C4-2B (cell line): Measurements from ENCODE around the gene LEF1.

ENCODE experiments used
- H3K27ac ChIP-seq: fragments of 450-650 bp; 2 replicates; pipeline ENCODE4 v1.5.1; 2017
- ZFX ChIP-seq: fragments of 450-650 bp; IDR thresholded peaks from 2 replicates; pipeline ENCODE4 v1.6.1; 2017
- TF ChIP-seq, protein P1 (sequence below): fragments of 450-650 bp; conservative IDR thresholded peaks from 2 replicates; pipeline ENCODE4 v1.5.1; 2017; ENCODE audit warnings: mild to moderate bottlenecking

The LEF1 gene

DNA sequence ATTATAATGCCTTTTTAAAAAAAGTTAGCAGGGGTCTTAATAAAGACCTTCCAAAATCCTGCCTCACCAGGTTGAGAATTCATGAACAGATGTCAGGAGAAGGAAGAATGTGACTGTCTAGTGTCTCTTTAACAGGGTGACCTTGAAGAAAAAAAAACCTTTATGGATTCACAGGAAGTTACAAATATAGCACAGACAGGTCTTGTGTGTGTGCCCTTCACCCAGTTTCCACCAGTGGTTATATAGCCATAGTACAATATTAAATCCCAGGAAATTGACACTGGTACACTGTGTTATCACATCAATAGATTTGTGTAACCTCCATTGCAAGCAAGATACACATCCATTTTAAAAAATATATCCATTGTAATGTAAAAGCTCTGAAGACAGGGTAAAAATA lies 135.4 kb downstream of the LEF1 start:
- no peak for TF ChIP-seq ZFX
- TF ChIP-seq, protein P1, sequence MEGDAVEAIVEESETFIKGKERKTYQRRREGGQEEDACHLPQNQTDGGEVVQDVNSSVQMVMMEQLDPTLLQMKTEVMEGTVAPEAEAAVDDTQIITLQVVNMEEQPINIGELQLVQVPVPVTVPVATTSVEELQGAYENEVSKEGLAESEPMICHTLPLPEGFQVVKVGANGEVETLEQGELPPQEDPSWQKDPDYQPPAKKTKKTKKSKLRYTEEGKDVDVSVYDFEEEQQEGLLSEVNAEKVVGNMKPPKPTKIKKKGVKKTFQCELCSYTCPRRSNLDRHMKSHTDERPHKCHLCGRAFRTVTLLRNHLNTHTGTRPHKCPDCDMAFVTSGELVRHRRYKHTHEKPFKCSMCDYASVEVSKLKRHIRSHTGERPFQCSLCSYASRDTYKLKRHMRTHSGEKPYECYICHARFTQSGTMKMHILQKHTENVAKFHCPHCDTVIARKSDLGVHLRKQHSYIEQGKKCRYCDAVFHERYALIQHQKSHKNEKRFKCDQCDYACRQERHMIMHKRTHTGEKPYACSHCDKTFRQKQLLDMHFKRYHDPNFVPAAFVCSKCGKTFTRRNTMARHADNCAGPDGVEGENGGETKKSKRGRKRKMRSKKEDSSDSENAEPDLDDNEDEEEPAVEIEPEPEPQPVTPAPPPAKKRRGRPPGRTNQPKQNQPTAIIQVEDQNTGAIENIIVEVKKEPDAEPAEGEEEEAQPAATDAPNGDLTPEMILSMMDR, result no peak
- H3K27ac ChIP-seq, result no peak overlapping the region

DNA sequence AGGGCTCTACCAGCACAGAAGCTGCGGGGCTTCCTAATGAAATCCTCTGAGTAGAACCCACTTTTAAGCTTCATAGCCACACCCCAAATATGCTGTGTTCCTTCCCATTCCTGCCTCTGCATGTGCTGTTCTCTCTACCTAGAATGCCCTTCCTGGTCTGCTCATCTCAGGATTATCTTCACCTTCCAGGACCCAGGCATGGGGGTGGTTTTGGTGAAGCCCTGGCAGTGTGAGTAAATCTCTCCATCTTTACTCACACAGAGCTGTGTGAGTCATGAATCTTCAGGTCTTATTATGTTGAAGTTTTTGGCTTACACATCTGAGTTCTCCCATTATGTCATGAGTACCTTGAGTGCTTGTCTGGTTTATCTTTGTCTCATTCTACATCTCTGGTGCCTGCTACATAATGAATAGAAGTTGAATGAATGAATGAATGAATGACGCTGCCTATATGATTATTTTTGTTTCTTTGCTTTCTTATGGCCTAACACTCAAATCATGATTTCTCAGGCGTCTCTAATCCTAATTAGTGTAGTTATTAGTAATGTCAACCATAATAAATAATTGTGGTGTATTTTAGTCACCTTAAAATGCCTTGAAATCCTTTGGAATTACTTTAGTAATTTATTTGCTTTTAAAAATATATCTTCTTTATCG lies 137.2 kb downstream of the LEF1 start:
- TF ChIP-seq, protein P1, result no peak
- no peak for TF ChIP-seq ZFX
- H3K27ac ChIP-seq, result no peak overlapping the region

DNA sequence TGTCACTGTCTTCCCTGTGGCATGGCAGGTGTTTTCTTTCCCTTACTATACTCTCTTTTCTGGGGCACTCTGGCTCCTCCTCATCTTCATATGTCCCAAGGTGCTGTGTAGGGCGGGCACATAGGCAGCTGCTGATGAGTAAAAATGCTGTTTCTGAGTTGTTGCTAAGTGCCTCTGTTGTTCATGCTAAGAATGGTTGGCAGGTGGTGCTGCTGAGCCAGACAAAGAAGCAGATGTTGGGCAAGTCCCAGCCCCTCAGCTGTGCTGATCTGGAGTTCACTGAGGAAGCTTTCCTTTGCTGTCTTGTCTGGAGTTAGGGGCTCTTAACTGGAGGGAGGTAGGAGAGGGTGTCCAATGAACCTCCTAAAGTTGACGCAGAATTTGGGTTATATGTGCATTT lies 138.4 kb downstream of the LEF1 start:
- H3K27ac ChIP-seq, result no peak overlapping the region
- TF ChIP-seq ZFX, result no peak
- TF ChIP-seq, protein P1, result peak; percentile 54

DNA sequence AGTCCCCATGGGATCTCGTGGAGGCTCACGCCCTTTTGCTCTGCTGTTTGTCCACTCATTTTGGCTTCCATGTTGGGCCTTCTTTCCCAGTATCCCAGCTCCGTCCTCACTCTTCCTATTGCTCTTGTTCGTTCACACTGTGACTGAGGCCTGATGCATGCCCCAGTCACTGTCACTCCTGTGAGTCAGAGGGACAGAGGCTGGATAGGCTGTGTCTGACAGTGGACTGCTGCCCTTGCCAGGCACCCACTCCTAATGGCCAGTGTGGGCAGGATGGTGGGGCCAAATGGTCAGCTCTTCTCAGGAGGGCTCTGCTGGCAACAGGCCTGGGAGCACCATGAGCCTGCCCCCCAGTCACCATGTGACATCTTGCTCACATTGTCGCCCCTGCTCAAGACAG lies 139.0 kb downstream of the LEF1 start:
- no peak for TF ChIP-seq ZFX
- TF ChIP-seq, protein P1, result no peak
- no peak overlapping the region for H3K27ac ChIP-seq

DNA sequence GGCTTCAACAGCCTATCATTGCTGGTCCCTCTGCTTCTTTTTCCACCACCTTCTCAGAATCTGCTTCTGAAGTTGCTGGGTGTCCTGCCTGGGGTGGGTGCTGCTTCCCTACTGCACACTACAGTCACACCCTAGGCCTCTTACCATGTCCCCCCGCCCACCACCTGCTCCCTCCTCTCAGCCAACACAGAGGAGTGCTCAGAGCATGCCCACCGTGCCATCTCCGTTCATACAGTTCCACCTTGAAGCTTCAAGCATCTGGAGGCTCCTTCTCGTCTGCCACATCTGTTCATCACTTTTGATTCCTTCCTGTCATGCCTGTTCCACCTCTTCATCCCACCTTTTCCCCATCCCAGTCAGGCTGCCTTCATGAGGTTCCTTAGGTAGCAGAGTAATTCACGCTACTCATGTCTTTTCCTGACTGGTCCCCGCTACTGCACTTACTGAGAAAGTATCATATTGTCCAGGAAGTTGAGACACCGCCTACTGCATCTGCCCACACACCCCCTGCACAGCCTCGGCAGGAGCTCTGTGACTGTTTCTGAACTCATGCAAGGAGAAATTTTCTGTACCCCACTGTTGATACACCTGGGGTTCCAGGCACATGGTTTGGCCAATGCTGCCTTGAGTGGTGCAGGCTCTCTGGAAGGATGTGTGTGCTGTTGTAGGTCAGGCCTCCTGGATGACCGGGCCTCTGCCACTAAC lies 139.6 kb downstream of the LEF1 start:
- TF ChIP-seq, protein P1, result no peak
- TF ChIP-seq ZFX, result no peak
- no peak overlapping the region for H3K27ac ChIP-seq

DNA sequence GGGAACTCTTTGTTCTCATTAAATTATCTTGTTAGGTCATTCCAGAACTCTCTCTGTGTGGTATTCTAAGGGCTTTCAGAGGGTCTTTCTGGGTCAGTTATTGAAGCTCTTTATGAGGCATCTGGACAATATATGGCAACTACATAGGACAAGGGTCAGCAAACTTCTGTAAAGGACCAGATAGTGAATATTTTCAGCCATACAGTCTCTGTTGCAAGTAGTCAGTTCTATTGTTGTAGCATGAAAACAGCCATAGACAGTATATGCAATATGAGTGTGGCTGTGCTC lies 143.9 kb downstream of the LEF1 start:
- H3K27ac ChIP-seq, result no peak overlapping the region
- no peak for TF ChIP-seq ZFX
- TF ChIP-seq, protein P1, result no peak

DNA sequence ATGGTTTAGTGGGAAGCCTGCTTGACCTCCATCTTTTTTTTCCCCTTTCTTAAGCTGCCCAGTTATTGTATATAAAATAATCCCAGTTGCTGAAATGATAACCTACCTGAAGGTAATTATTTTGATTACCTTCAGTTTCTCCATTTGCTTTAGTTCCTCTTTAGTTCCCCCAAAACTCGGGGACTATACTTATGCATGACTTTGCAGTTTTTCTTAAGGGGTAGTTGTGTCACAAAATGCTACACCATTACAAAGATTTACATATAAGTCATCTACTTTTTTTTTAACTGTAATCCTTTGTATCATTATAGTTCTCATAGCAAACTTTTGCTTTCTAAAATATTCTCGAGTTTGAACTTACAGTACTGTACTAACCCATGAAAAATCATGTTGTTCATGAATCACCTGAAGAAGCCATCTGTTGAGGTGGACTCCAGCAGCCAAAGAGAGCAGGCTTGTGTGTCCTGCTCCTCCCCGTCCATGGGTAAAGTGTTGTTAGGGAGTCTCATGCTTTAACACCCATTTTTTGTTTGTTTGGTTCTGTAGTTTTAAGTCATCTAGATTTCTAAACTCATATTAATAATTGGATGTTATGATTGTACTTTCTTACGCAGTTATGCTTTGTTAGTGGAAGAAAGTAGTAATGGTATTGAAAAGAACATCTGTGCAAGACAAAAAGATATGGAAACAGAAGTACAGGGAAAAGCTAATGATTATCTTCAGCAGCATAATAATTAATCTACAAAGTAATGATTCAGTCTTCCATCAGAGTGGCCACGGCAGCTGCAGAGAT lies 144.5 kb downstream of the LEF1 start:
- no peak overlapping the region for H3K27ac ChIP-seq
- TF ChIP-seq, protein P1, result no peak
- no peak for TF ChIP-seq ZFX
